Fibroblast of skin of scalp (primary cell): ENCODE results near the gene FAM13B.
"Not testable (repeated sequence)": the region's sequence is repeated elsewhere in the genome, so short reads cannot be mapped to it uniquely, and the experiment has no call there.

Source experiments
- DNase-seq: peaks from one replicate; pipeline ENCODE4 v3.0.0-alpha.2; 2013

The FAM13B gene

DNA sequence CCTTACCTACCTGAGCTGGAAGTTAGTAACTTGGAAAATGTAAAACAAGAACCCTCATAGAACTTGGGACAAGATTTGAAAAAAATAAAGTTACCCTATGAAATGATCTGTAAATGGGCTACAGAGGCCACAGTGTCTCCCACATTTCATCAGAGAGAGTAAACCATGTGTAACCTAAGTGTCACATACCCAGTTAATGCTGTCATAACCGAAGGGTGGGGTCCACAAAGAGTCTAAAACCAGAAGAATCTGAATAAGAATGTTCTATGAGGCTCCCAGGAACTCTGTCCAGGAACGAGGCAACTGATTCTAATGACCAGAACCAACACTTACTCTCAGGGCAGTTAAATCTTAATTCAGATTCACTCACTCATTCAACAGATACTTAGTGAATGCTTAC lies 1.0 kb upstream of the FAM13B start:
- peak; percentile 91 for DNase-seq

DNA sequence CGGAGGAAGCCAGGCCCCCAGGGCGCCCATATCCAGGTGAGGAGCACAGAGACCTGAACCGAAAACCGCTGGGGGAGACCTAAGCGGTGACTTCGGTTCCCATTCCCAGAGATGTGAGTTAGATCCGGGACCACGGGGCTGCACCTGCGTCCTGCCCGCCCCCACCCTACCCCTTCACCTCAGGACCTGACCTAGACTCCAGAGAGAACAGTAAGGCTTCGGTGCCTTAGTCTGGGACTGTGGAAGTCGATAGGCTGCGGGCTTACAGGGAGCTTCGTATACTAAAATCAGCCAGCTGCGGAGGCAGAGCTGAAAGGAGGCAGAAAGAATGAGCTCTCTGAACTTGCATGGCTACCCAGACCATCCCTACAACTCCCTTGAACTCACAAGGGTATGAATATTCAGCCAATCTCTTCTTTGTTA lies 518 bp upstream of the FAM13B start:
- DNase-seq: no peak

DNA sequence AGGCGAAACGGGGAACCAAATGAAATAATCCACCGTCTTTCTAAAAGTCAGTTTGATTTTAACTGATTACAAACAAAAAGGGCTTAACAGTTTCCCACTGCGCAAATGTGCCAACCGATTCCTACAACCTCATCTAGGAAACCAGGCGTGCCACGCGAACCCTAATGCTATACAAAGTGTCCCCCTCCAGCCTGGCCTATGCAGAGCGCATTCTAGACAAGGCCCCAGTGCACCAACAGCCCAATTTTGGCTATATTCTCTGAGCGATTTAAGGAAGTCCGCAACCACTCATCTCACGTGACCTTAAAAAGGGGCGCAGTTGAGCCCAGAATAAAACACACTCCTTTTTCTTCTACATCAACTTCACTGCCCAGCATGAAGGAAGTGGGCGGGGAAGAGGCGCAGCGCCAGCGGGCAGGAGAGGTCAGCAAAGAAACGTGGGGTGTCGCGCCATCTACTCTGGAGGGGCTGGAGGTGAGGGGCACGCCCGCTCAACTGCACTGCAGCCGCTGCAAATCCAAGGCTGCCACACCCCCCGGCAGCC lies 779 bp downstream of the FAM13B start:
- peak; percentile 22 for DNase-seq

DNA sequence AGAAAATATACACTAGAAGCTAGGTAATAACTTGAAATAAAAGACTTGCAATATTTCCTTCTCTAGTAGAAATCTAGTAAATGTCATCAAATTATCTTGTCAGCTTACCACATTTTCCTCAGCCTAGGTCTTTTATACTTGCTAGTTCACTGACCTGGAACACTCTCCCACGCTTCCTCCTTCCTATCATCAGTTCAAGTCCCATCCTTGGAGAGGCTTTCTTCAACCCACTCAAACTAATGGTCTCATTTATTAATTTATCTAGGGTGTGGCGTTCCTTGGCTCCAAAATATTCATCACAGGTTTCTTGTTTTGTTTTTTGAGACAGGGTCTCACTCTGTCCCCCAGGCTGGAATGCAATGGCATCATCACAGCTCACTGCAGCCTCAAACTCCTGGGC lies 2.9 kb downstream of the FAM13B start:
- DNase-seq: no peak

DNA sequence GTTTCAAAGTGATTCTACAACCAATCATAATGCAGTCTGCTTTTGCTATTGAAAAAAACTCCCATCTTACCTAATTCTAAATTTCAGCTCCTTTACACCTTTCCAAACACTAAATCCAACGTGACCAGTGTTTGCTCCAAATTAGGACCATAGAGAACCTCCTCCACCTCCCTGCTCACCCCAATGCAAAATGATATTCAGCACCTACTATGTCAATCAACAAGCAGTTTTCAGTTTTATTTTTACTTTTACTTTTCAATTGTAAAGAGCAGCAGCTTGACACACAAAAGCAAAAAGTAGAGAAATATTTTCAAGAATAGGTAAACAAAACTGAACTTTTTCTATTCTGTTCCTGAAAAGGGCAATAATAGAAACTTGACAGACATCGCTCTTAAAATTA lies 3.4 kb downstream of the FAM13B start:
- DNase-seq: no peak

DNA sequence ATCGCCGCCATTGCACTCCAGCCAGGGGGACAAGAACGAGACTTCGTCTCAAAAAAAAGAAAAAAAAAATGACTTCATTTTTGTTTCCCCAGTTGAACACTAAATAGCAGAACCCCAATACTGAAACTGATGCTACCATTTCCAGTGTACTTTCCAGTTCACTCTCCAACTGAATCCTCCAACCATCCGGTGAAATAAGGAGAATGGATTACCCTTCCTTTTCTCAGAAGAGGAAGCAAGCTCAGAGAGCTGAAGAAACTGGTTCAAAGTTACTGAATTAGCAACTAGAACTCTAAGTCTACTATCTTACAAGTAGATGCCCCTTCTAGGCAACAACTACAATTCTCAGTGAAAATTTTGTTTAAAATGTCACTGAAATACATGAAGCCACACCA lies 3.9 kb downstream of the FAM13B start:
- no peak for DNase-seq

DNA sequence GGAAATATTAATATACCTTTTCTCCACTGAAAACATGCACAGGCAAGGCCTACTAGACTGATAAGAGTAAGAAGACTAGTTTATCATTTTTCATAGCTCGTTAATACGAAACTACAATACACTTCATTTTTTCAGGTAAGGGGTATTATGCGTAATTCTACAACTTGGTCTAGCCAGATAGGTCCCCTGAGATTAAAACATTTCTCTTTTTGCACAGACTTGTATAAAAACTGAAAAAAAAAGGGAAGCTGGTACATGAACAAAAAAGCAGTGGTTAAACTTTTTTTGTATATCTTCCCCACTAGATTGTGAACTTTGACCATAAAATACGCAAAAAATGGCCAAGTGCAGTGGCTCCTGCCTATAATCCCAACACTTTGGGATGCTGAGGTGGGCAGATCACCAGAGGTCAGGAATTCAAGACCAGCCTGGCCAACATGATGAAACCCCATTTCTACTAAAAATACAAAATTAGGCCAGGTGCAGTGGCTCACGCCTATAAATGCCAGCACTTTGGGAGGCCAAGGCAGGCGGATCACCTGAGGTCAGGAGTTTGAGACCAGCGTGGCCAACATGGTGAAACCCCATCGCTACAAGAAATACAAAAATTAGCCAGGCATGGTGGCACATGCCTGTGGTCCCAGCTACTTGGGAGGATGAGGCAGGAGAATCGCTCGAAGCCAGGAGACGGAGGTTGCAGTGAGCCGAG lies 4.5 kb downstream of the FAM13B start:
- not testable (repeated sequence) for DNase-seq

DNA sequence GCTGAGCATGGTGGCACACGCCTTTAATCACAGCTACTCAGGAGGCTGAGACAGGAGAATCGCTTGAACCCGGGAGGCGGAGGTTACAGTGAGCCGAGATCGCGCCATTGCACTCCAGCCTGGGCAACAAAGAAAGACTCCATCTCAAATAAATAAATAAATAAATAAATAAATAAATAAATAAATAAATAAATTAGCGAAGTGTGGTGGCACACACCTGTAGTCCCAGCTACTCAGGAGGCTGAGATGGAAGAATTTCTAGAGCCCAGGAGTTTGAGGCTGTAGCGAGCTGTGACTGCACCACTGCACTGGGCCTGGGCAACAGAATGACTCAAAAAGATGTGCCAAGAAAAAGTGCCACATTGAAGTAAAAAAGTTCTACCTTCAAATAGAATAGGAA lies 6.1 kb downstream of the FAM13B start:
- not testable (repeated sequence) for DNase-seq

DNA sequence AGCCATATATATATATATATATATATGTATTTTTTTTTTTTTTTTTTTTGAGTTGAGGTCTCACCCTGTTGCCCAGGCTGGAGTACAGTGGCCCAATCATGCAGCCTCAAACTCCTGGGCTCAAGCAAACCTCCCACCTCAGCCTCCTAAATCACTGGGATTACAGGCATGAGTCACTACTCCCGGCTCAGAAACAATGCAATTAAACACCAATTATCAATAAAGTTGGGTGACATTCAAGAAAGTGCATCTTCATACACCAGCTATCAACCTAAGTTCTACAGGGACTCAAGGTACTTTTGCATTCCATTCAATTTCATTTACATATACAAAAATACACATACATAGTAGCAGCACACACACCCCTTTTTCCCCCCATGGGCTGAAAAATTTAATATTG lies 7.6 kb downstream of the FAM13B start:
- DNase-seq: no peak

DNA sequence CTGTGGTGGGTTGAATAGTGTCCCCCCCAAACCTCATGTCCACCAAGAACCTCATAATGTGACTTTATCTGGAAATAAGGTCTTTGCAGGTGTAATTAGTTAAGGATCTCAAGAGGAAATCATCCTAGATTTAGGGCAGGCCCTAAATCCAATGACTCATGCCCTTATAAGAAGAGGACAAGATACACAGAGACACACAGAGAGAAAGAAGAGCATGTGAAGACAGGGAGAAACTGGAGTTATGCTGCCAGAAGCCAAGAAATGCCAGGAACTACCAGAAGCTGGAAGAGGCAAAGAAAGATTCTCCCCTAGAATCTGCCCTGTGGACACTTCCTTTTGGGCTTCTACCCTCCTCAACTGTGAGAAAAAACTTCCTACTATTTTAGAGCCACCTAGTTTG lies 8.8 kb downstream of the FAM13B start:
- peak; percentile 22 for DNase-seq

DNA sequence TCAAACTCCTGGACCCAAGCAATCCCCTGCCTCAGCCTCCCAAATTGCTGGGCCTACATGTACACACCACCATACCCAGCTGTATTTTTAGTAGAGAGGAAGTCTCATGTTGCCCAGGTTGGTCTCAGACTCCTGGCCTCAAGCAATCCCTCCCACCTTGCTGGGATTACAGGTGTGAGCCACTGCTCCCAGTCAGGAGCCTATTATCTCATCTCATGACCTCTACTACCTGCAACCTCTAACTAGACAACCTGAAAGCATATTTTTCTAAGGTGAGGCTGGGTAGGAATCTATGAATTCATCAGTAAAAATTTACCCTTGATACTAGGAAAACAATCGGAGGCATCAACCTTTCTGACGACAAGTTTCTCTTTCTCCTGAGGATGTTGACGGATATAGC lies 10.0 kb downstream of the FAM13B start:
- no peak for DNase-seq

DNA sequence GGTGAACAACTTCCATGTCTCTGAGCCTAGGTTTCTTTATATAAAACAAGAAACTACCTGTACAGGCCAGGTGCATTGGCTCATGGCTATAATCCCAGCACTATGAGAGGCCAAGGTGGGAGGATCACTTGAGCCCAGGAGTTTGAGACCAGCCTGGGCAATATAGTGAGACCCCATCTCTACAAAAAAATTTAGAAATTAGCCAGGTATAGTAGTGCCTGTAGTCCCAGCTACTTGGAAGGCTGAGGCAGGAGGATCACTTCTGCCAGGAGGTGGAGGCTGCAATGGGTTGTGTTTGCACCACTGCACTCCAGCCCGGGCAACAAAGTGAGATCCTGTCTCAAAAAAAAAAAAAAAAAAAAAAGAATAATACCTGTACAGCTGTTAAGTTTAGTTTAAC lies 11.1 kb downstream of the FAM13B start:
- DNase-seq: no peak

DNA sequence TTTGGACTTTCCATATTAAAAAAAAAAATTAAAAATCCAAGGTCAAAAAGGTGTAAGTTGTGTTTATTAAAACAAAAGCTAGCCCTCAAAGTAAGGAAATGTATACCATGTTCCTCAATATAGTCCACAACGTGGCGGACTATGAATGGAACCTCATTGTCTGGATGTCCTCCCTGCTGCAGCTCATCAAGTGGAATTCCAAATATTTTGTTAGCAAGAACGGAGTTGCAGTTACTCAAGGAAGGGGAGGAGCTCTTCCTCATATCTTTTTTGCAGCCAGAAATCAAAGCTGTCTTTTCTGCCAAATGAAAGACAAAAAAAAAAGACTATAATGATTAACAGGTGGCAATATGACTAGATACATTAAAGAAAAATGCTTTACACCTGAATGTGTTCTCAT lies 14.0 kb downstream of the FAM13B start:
- DNase-seq: peak; percentile 41

DNA sequence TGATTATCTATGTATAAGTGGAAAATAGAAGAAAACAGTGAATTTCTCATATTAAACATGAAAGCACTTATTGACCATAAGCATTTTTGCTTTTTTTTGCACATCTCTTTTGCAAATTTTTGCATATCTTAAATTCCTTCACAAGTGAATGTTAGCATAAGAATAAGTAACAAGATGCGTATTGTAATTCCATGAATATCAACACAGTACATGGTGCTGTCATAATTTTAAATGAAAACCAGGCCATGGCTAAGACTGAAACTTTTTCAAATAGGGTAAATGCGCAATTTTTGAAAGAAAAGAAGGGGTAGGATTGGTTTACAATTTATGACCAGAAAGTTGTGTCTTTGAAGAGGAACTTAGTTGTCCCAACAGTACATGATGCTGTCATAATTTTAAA lies 17.0 kb downstream of the FAM13B start:
- DNase-seq: no peak

DNA sequence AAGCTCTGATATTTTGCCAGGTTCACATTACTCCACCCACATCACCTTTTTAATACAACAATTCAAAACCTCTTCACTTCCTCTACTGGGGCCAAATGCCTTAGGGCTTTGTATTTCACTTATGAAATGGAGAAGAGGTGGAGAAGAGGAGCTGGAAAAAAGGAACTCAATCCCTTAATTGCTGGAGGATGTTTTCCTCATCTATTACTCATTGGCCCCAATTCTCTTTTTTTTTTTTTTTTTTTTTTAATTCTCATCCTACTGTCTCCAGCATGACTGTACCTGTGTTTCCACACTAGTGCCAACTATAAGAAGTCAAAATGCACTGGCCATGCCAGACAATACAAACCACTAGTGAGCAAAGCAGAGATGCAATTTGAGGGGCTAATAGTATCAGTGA lies 20.9 kb downstream of the FAM13B start:
- DNase-seq: no peak

DNA sequence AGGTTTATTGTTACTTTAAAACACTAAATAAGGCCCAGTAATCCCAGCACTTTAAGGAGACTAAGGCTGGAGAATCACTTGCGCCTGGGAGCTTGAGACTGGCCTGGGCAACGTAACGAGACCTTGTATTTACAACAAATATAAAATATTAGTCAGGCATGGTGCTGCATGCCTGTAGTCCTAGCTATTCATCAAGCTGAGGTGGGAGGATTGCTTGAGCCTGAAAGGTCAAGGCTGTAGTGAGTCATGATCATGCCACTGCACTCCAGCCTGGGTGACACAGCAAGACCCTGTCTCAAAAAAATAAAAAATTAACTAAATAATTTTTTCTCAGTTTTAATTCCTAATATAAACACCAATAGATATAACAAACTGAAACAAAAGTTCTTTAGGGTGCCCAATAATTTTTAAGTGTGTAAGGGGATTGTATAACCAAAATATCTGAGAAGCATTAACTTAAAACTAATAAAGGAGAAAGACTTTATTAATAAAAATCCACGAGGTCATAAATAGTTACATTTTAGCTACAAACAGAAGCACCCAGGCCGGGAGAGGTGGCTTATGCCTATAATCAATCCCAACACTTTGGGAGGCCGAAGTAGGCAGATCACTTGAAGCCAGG lies 32.7 kb downstream of the FAM13B start:
- DNase-seq: no peak

DNA sequence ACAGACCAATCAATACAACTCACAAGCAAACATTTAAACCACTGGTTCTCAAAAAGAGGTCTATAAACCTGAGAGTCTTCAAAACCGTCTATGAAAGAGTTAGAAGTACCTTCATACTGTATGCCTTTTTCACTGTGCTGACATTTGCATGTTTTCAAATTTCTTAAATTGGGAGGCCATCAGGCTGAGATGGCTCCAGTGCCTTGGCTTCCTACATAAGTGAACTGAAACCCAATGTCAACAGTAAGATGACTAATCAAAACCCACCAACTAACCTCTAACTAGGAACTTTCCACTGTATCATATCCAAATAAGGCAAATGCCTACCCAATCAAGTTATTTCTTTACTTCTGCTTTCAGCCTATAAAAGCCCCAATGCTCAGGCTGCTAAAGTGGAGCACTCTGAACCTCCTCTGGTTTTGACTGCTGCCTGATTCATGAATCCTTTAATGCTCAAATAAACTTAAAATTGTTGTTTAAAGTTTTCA lies 35.1 kb downstream of the FAM13B start:
- peak; percentile 5 for DNase-seq

DNA sequence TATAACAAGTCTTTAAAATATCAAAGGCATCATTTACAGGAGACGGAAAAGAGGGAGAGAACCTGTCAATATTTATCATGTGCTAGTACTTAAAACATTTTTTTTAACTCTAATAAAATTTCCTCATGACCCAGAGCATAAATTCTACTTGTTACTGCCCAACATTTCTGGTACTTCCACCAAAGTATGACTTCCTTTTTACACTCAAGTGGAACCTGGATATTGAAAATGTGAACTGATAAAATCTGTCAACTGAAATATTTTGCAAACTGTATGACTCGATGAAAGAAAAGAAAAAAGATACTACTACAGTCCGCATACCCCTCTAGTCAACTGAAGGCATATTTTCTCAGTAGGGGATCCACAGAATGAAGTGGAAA lies 37.1 kb downstream of the FAM13B start:
- DNase-seq: no peak

DNA sequence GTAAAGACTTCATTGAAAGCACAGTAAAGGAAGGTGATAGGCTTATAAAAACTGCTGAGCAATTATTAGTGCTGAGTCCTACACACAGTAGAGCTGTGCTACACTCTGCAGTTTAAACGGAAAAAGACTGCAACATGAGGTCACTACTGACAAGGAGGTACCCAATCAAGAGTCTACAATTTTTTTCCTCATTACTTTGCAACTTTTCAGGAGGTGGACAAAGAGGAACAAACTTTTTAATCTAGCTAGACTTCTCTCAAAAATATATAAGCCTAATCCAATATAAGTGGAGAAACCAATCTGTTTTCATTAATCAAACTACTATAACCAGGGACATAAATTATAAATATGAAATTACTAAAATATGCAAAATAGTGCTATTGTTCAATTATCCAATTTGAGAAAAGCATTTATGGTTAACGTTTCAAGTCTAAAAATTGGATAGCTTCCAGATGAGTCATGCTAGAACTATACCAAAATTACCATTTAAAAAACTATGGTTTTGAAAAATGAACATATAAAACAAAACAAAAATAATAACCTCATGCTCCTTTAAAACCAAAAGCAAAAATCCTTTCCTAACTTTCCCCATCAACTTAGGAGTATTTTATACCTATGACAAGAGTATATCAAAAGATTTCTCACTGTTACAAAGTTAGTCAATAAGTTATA lies 37.7 kb downstream of the FAM13B start:
- DNase-seq: peak; percentile 42

DNA sequence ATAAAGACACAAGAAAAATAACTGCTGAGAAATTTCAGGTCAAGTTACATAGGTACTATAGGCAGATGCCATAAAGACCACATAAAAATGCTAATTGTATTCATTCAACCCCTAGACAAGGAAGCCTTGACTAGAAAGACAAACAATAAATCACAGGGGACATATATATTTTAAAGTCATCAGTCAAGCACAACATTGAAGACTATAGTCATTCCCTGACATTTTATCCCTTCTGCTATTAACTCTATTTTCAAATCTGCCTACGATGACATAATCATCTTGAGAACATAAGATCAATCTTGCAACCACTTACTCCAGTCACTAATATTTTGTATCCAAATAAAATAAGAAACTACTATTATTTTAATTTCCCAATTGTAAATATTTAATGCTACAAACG lies 38.3 kb downstream of the FAM13B start:
- no peak for DNase-seq

DNA sequence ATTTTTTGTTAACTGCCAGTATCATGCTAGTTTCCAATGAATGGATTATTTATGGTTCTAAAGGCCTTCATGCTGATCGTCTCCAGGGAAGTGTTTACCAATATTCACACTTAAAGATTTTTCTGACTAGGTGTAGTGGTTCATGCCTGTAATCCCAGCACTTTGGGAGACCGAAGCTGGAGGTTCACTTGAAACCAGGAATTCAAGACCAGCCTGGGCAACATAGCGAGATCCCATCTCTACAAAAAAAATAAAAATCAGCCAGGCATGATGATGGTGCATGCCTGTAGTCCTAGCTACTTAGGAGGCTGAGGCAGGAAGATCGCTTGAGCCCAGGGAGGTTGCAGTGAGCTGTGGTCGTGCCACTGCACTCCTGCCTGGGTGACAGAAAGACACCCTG lies 43.5 kb downstream of the FAM13B start:
- no peak for DNase-seq

DNA sequence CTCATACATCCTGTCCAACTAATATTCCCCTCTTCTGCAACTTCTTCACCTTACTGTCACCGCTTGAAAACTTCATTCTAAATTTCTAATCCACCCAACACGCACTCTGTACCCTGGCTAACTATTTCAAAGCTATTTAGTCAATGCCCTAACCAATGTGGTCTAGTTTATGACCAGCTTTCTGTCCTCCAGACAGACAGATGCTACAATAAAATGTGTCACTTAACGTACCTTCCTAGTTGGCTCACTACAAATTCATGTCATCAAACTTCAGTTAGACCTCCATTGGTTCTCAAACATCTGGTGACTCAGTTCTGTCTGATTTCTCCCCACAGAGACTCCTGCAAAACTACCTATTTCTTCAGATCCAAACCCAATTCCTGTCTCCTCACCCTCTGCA lies 57.7 kb downstream of the FAM13B start:
- no peak for DNase-seq

DNA sequence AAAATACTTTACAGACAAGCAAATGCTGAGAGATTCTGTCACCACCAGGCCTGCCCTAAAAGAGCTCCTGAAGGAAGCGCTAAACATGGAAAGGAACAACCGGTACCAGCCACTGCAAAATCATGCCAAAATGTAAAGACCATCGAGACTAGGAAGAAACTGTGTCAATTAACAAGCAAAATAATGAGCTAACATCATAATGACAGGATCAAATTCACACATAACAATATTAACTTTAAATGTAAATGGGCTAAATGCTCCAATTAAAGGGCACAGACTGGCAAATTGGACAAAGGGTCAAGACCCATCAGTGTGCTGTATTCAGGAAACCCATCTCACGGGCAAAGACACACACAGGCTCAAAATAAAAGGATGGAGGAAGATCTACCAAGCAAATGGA lies 62.5 kb downstream of the FAM13B start:
- DNase-seq: not testable (repeated sequence)

DNA sequence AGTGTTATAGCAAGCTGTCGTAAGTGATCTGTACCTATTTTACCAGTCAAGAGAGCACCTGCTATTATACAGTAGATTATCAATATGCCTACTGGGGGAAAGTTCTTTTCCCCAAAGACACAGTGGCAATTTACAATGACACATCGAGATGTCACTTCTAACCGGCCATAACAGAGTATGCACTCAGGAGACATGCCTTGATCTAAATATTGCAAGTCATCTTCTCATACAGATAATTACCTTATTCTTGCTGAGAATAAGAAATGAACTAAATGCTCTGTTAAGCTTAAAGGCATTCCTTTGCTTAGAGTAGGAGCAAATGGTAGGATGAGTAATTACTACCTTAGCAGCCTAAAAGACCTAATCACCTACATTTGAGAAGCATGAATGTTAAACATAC lies 72.1 kb downstream of the FAM13B start:
- DNase-seq: no peak
